DMS114 treated with DMSO at 0.1 percent for 48 hours (cell line): ENCODE results near the gene ZNF613.
"Not testable (repeated sequence)": the region's sequence is repeated elsewhere in the genome, so short reads cannot be mapped to it uniquely, and the experiment has no call there.

Experiments used
- DNase-seq: peaks from one replicate; lab custom pipeline; 2025; ENCODE audit not compliant: unreplicated experiment; lab: John Stamatoyannopoulos, UW

ZNF613 gene

GRCh38 chr19:51938936-51939335 is 11.7 kb downstream of the ZNF613 start:
- no peak for DNase-seq

GRCh38 chr19:51944798-51945552 is 17.7 kb downstream of the ZNF613 start:
- DNase-seq, result no peak

GRCh38 chr19:51946602-51947001 is 19.3 kb downstream of the ZNF613 start:
- DNase-seq, result no peak

GRCh38 chr19:51948975-51949374 is 21.7 kb downstream of the ZNF613 start:
- no peak for DNase-seq

- not testable (repeated sequence) for DNase-seq
Observed at GRCh38 chr19:51957846-51958245, 30.6 kb downstream of the ZNF613 start.

- DNase-seq, result no peak
Observed at GRCh38 chr19:51959791-51960190, 32.5 kb downstream of the ZNF613 start.

- DNase-seq, result not testable (repeated sequence)
Observed at GRCh38 chr19:51960621-51961233, 33.5 kb downstream of the ZNF613 start.

GRCh38 chr19:51965583-51965982 is 38.3 kb downstream of the ZNF613 start:
- DNase-seq, result no peak

GRCh38 chr19:51970718-51971117 is 43.4 kb downstream of the ZNF613 start:
- no peak for DNase-seq

GRCh38 chr19:51971624-51972023 is 44.4 kb downstream of the ZNF613 start:
- no peak for DNase-seq

GRCh38 chr19:51975787-51976186 is 48.5 kb downstream of the ZNF613 start:
- DNase-seq, result not testable (repeated sequence)

GRCh38 chr19:51976852-51977251 is 49.6 kb downstream of the ZNF613 start:
- no peak for DNase-seq

- no peak for DNase-seq
Observed at GRCh38 chr19:51977346-51977745, 50.1 kb downstream of the ZNF613 start.

GRCh38 chr19:51978882-51979281 is 51.6 kb downstream of the ZNF613 start:
- no peak for DNase-seq

GRCh38 chr19:51980116-51980736 is 53.0 kb downstream of the ZNF613 start:
- DNase-seq, result no peak

- DNase-seq, result not testable (repeated sequence)
Observed at GRCh38 chr19:51980926-51981325, 53.7 kb downstream of the ZNF613 start.

GRCh38 chr19:51983361-51983760 is 56.1 kb downstream of the ZNF613 start:
- DNase-seq, result no peak

- peak; percentile 91 for DNase-seq
Observed at GRCh38 chr19:51986309-51987291, 59.3 kb downstream of the ZNF613 start, which contains the start of gene ZNF350. Gene ZNF350, minus strand, starts transcription at chr19:51986840. Its CDS starts 12,480 bp downstream, at chr19:51974360.

GRCh38 chr19:51993422-51993821 is 66.2 kb downstream of the ZNF613 start:
- no peak for DNase-seq

GRCh38 chr19:51994048-51994644 is 66.9 kb downstream of the ZNF613 start:
- no peak for DNase-seq
